ENCODE data around the gene WFS1.

WFS1 gene

GRCh38 chr4:6232836-6233785, 36.5 kb upstream of the WFS1 start:
- H3K36me3 ChIP-seq (ENCODE audit: insufficient read depth, low read length): no peaks in the 10 kb centered on the region
- no peak overlapping the region for H3K4me3 ChIP-seq
- no peak overlapping the region for H3K27ac ChIP-seq
- DNase-seq (ENCODE audit: low read depth, low spot score): no peak
- H3K9me3 ChIP-seq (ENCODE audit: low read depth, low read length): no peaks in the 10 kb centered on the region
- no peak overlapping the region for H3K9ac ChIP-seq (ENCODE audit: insufficient read length)
- TF ChIP-seq FOXP2 (optimal IDR thresholded peaks at IDR 0.05; ENCODE audit: control extremely low read depth, extremely low read length, insufficient read depth) (no peak), EZH2 (IDR thresholded peaks at IDR 0.05) (no peak), POLR2AphosphoS5 (IDR thresholded peaks at IDR 0.05; ENCODE audit: borderline replicate concordance, low read depth, low read length) (no peak)

- Histone ChIP-seq H3K36me3 (ENCODE audit: insufficient read depth, low read length) (no peaks in the 10 kb centered on the region), H3K27ac (no peak overlapping the region), H3K4me3 (no peak overlapping the region), H3K9ac (ENCODE audit: insufficient read length) (no peak overlapping the region), H3K9me3 (ENCODE audit: low read depth, low read length) (no peaks in the 10 kb centered on the region)
- TF ChIP-seq FOXP2 (optimal IDR thresholded peaks at IDR 0.05; ENCODE audit: control extremely low read depth, extremely low read length, insufficient read depth) (no peak), POLR2AphosphoS5 (IDR thresholded peaks at IDR 0.05; ENCODE audit: borderline replicate concordance, low read depth, low read length) (no peak), EZH2 (IDR thresholded peaks at IDR 0.05) (no peak)
- no peak for DNase-seq (ENCODE audit: low read depth, low spot score)
Measured at GRCh38 chr4:6233929-6234328, 35.7 kb upstream of the WFS1 start.

GRCh38 chr4:6235012-6235411, 34.6 kb upstream of the WFS1 start:
- Histone ChIP-seq H3K27ac (no peak overlapping the region), H3K9ac (ENCODE audit: insufficient read length) (no peak overlapping the region), H3K4me3 (no peak overlapping the region), H3K9me3 (ENCODE audit: low read depth, low read length) (no peaks in the 10 kb centered on the region), H3K36me3 (ENCODE audit: insufficient read depth, low read length) (no peaks in the 10 kb centered on the region)
- no peak for TF ChIP-seq POLR2AphosphoS5 (IDR thresholded peaks at IDR 0.05; ENCODE audit: borderline replicate concordance, low read depth, low read length)
- TF ChIP-seq EZH2 (IDR thresholded peaks at IDR 0.05): no peak
- TF ChIP-seq FOXP2 (optimal IDR thresholded peaks at IDR 0.05; ENCODE audit: control extremely low read depth, extremely low read length, insufficient read depth): no peak
- DNase-seq (ENCODE audit: low read depth, low spot score): no peak

GRCh38 chr4:6235901-6236640, 33.6 kb upstream of the WFS1 start:
- no peak for DNase-seq (ENCODE audit: low read depth, low spot score)
- Histone ChIP-seq H3K36me3 (ENCODE audit: insufficient read depth, low read length) (no peaks in the 10 kb centered on the region), H3K9ac (ENCODE audit: insufficient read length) (no peak overlapping the region), H3K27ac (no peak overlapping the region), H3K4me3 (no peak overlapping the region), H3K9me3 (ENCODE audit: low read depth, low read length) (no peaks in the 10 kb centered on the region)
- TF ChIP-seq FOXP2 (optimal IDR thresholded peaks at IDR 0.05; ENCODE audit: control extremely low read depth, extremely low read length, insufficient read depth) (no peak), EZH2 (IDR thresholded peaks at IDR 0.05) (no peak)

GRCh38 chr4:6236816-6237390, 32.7 kb upstream of the WFS1 start:
- TF ChIP-seq FOXP2 (optimal IDR thresholded peaks at IDR 0.05; ENCODE audit: control extremely low read depth, extremely low read length, insufficient read depth): no peak
- TF ChIP-seq POLR2AphosphoS5 (IDR thresholded peaks at IDR 0.05; ENCODE audit: borderline replicate concordance, low read depth, low read length): no peak
- TF ChIP-seq EZH2 (IDR thresholded peaks at IDR 0.05): no peak
- H3K36me3 ChIP-seq (ENCODE audit: insufficient read depth, low read length): no peaks in the 10 kb centered on the region
- no peak overlapping the region for H3K4me3 ChIP-seq
- no peak for DNase-seq (ENCODE audit: low read depth, low spot score)
- no peak overlapping the region for H3K9ac ChIP-seq (ENCODE audit: insufficient read length)
- no peak overlapping the region for H3K27ac ChIP-seq
- no peaks in the 10 kb centered on the region for H3K9me3 ChIP-seq (ENCODE audit: low read depth, low read length)

- no peaks in the 10 kb centered on the region for H3K9me3 ChIP-seq (ENCODE audit: low read depth, low read length)
- no peaks in the 10 kb centered on the region for H3K36me3 ChIP-seq (ENCODE audit: insufficient read depth, low read length)
- TF ChIP-seq FOXP2 (optimal IDR thresholded peaks at IDR 0.05; ENCODE audit: control extremely low read depth, extremely low read length, insufficient read depth): no peak
- TF ChIP-seq EZH2 (IDR thresholded peaks at IDR 0.05): no peak
- no peak for TF ChIP-seq POLR2AphosphoS5 (IDR thresholded peaks at IDR 0.05; ENCODE audit: borderline replicate concordance, low read depth, low read length)
- no peak overlapping the region for H3K9ac ChIP-seq (ENCODE audit: insufficient read length)
- H3K4me3 ChIP-seq: no peak overlapping the region
- no peak overlapping the region for H3K27ac ChIP-seq
- no peak for DNase-seq (ENCODE audit: low read depth, low spot score)
Measured at GRCh38 chr4:6239486-6239885, 30.2 kb upstream of the WFS1 start.

- no peak overlapping the region for H3K4me3 ChIP-seq
- DNase-seq (ENCODE audit: low read depth, low spot score): no peak
- TF ChIP-seq EZH2 (IDR thresholded peaks at IDR 0.05) (no peak), POLR2AphosphoS5 (IDR thresholded peaks at IDR 0.05; ENCODE audit: borderline replicate concordance, low read depth, low read length) (no peak), FOXP2 (optimal IDR thresholded peaks at IDR 0.05; ENCODE audit: control extremely low read depth, extremely low read length, insufficient read depth) (no peak)
- no peaks in the 10 kb centered on the region for H3K36me3 ChIP-seq (ENCODE audit: insufficient read depth, low read length)
- H3K27ac ChIP-seq: no peak overlapping the region
- H3K9ac ChIP-seq (ENCODE audit: insufficient read length): no peak overlapping the region
- no peaks in the 10 kb centered on the region for H3K9me3 ChIP-seq (ENCODE audit: low read depth, low read length)
Measured at GRCh38 chr4:6239968-6240367, 29.7 kb upstream of the WFS1 start.

Data from SK-N-MC (cell line).